Right renal cortex interstitium (tissue), 3 donors: ENCODE results near the gene DPYSL5. TPM values are rescaled to one million over a fixed set of nuclear protein-coding genes. Genes with fewer than 3 reads are reported as not detected.

Experiments used
- DNase-seq, 3 donors: peaks; one replicate each; pipeline ENCODE4 v3.0.0-alpha.2; 2013; ENCODE audit warnings: low read depth in 3 of 3, low spot score in 2 of 3
- polyA plus RNA-seq, 3 donors: library from polyadenylated mRNA; unstranded; fragments of 120-200 nt; gene quantifications; one replicate each; pipeline ENCODE4 v1.2.1, GENCODE V29; 2013; ENCODE audit not compliant: insufficient read length in 3 of 3

DPYSL5 gene
- polyA plus RNA-seq, 3 donors: 4.9 to 5.5 (median 5.0) TPM

- no peak for DNase-seq
Measured at GRCh38 chr2:26845021-26845420, 2.9 kb upstream of the DPYSL5 start.

GRCh38 chr2:26846334-26847306 lies 1.3 kb upstream of the DPYSL5 start:
- DNase-seq: peak in 2 of 3 donors; percentile 25 to 57

GRCh38 chr2:26847307-26847654 lies 651 bp upstream of the DPYSL5 start:
- no peak for DNase-seq

- no peak for DNase-seq
Measured at GRCh38 chr2:26848336-26849055, 564 bp downstream of the DPYSL5 start.

- no peak for DNase-seq
Measured at GRCh38 chr2:26849056-26849999, 1.4 kb downstream of the DPYSL5 start.

GRCh38 chr2:26850000-26850431 lies 2.1 kb downstream of the DPYSL5 start:
- no peak for DNase-seq

GRCh38 chr2:26850505-26850904 lies 2.6 kb downstream of the DPYSL5 start:
- no peak for DNase-seq

GRCh38 chr2:26852405-26853306 lies 4.7 kb downstream of the DPYSL5 start:
- no peak for DNase-seq

GRCh38 chr2:26853751-26854150 lies 5.8 kb downstream of the DPYSL5 start:
- DNase-seq: no peak

GRCh38 chr2:26854283-26854827 lies 6.4 kb downstream of the DPYSL5 start:
- no peak for DNase-seq

- DNase-seq: no peak
Measured at GRCh38 chr2:26855466-26855865, 7.5 kb downstream of the DPYSL5 start.

- DNase-seq: no peak
Measured at GRCh38 chr2:26859622-26860021, 11.7 kb downstream of the DPYSL5 start.

- DNase-seq: no peak
Measured at GRCh38 chr2:26860211-26860850, 12.4 kb downstream of the DPYSL5 start.

- no peak for DNase-seq
Measured at GRCh38 chr2:26861610-26862224, 13.8 kb downstream of the DPYSL5 start.

- DNase-seq: no peak
Measured at GRCh38 chr2:26864226-26864625, 16.3 kb downstream of the DPYSL5 start.

GRCh38 chr2:26864646-26865045 lies 16.7 kb downstream of the DPYSL5 start:
- DNase-seq: no peak

- DNase-seq: no peak
Measured at GRCh38 chr2:26870585-26871095, 22.7 kb downstream of the DPYSL5 start.

GRCh38 chr2:26873286-26873983 lies 25.5 kb downstream of the DPYSL5 start:
- DNase-seq: no peak
